Body of pancreas (tissue), 4 donors: ENCODE data around the gene ARVCF.

ENCODE experiments used
- POLR2A ChIP-seq, 3 donors: fragments of 450-650 bp; IDR thresholded peaks; one replicate each; pipeline ENCODE4 v1.6.1; 2016; ENCODE audit warnings: antibody characterized with exemption in 3 of 3, mild to moderate bottlenecking in 2 of 3
- TF ChIP-seq, protein P1 (sequence below), 7 experiments: fragments of 450-650 bp in 4 of 7; fragments of 200-600 bp in 3 of 7; sonication (generic) in 3 of 7; IDR thresholded peaks; one replicate each; pipeline ENCODE4 v1.5.1; 2016 to 2019; ENCODE audit warnings: antibody characterized with exemption in 7 of 7

DNA sequence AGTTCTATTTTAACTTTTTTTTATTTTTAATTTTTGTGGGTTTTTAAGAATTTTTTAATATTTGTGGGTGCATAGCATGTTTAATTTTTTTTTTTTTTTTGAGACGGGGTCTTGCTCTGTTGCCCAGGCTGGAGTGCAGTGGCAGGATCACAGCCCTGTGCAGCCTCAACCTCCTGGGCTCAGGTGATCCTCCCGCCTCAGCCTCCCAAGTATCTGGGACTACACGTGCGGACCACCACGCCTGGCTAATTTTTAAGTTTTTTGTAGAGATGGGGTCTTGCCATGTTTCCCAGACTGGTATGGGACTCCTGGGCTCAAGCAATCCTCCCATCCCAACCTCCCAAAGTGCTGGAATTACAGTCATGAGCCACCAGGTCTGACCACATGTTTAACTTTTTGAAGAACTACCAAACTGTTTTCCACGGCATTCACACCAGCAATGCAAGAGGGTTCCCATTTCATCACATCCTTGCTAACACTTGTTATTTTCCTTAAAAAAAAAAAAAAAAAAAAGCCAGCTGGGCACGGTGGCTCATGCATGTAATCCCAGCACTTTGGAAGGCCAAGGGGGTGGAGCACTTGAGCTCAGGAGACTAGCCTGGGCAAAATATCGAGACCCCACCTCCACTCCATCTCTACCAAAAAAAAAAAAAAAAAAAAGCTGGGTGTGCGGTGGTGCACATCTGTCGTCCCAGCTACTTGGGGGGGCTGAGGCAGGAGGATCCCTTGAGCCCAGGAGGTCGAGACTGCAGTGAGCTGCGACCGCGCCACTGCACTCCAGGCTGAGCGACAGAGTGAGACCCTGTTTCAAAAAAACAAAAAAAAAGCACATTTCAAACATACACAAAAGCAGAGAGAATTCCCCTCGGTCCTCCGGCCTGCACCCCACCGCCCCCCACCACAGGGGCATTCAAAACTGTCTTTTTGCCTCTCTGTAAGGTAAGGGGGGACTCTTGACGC is 58.3 kb downstream of the ARVCF start:
- TF ChIP-seq, protein P1, sequence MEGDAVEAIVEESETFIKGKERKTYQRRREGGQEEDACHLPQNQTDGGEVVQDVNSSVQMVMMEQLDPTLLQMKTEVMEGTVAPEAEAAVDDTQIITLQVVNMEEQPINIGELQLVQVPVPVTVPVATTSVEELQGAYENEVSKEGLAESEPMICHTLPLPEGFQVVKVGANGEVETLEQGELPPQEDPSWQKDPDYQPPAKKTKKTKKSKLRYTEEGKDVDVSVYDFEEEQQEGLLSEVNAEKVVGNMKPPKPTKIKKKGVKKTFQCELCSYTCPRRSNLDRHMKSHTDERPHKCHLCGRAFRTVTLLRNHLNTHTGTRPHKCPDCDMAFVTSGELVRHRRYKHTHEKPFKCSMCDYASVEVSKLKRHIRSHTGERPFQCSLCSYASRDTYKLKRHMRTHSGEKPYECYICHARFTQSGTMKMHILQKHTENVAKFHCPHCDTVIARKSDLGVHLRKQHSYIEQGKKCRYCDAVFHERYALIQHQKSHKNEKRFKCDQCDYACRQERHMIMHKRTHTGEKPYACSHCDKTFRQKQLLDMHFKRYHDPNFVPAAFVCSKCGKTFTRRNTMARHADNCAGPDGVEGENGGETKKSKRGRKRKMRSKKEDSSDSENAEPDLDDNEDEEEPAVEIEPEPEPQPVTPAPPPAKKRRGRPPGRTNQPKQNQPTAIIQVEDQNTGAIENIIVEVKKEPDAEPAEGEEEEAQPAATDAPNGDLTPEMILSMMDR (IDR thresholded peaks at IDR 0.05), result no peak
- TF ChIP-seq POLR2A (IDR thresholded peaks at IDR 0.05), result no peak
